GM15510 (cell line): ENCODE results near the gene LIAS.
A peak's percentile ranks its signal among the peaks of the same experiment; 100 is the strongest.

Experiments used
- POLR2A ChIP-seq: IDR thresholded peaks from 3 replicates; pipeline ENCODE4 v1.6.1; 2011; ENCODE audit warnings: borderline replicate concordance; ENCODE audit not compliant: insufficient read length; ENCODE audit errors: extremely low read depth

LIAS gene

DNA sequence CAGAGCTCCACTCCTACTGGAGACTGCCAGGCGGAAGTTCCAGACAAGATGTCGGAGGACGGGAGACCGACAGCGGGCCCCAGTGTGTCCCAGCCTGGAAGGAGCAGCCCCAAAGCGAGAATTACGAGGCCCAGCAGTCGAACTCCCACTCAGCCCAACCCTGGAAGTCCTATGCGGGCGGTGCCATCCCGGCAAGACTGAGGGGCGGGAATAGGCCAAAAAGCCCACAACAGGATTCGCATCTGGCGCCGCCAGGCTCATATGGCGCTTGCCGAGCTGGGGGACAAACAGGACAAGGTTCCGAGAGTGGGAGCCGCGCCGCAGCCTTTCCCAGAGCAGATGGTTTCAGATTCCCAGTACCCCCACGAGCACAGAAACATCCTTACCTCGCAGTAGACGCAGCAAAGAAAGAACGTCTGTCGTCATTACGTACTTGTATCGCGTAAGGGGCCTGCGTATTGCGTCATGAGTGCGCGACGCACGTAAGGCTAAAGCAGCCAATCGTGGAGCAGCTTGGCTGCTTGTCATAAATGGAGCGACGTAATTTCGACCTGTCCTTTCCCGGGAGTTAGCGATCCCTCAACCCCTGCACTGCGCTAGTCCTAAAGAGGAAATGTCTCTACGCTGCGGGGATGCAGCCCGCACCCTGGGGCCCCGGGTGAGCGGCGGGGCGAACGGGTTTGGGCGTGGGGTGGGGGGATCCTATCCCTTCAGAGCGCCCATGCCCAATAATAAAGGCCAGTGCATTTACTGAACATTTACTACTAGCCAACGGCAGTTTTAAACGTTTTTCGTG, at the start of gene LIAS, which contains the start of gene RPL9:
TSS of gene LIAS (plus strand) at position 552 of the 796 bp plus-strand sequence. CDS start at position 614, 62 bp downstream.
TSS of gene RPL9 (minus strand) at position 418 of the 796 bp plus-strand sequence. CDS start 483 bp downstream, outside the sequence.
- peak; percentile 97 for TF ChIP-seq POLR2A

DNA sequence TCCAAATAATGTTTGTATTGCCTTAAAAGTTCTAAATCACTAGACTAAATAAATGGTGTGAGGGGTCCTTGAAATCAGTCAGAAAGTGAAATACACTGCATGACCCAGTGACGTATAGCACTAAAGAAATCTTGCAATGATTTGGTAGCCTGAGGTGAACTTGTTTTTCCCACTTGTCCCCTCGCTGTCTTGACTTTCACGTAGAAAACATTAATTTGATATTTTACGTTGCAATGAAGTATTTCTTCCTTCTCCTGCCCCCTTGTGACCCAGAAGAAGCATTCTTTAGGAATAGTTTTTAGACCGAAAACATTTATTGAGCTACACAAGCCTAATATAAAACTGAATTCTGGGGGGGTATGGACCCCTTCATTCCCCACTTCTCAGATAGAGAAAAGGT, 48.4 kb upstream of the LIAS start:
- TF ChIP-seq POLR2A: no peak

DNA sequence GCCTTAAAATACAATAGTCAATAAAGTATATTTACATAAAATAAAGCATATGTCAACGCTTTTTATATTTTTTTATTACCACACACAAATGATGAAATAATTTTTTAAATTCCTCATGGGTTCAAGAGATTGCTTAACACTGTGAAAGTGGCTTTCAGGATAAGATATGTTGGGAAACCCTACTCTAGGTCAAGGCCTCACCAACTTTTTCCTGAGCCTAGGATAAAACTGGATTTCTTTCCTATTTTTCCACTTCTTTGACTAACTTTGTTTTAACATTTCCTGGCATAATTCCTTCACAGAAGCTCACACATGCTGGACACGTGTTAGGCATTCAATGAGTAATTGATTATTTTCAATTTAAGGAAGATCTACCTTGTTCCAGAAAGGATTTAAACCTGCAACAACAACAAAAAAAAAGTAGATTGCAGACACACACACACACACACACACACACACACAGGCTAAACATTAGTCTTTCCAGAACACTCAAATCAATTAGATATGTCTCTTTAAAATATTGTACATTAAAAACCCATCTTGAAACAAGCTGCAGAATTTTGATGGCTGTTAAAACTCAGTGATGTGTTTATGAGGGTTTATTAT, 43.1 kb upstream of the LIAS start:
- TF ChIP-seq POLR2A: no peak

DNA sequence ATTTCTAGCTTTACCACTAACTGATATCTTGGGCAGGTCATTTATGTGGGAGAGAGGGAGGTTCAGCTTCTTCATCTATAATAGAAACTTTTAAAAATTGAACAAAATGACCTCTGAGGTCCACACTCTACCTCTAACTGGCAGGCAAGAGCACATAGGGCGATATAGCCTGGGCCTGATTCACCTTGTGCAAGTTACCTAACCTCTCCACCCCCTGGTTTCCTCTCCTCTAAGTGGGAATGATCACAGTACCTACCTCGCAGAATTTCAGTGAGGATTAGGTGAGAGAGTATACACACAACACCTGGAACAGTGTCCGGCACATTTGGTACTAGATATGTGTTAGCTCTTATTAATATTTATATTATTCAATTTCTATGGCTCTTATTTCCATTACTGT, 36.6 kb upstream of the LIAS start:
- TF ChIP-seq POLR2A: no peak

DNA sequence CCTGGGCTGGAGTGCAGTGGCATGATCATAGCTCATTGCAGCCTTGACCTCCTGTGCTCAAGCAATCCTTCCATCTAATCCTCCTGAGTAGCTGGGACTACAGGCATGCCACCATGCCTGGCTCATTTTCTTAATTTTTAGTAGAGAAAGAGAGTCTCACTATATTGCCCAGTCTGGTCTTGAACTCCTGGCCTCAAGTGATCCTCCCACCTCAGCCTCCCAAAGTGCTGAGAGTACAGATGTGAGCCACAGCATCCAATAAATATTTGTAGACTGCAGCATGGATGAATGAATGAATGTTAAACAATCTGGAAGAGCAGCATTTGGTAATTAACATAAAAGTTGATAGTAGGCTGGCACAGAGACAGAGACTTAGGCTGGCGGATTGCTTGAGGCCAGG, 32.1 kb upstream of the LIAS start:
- TF ChIP-seq POLR2A: no peak

DNA sequence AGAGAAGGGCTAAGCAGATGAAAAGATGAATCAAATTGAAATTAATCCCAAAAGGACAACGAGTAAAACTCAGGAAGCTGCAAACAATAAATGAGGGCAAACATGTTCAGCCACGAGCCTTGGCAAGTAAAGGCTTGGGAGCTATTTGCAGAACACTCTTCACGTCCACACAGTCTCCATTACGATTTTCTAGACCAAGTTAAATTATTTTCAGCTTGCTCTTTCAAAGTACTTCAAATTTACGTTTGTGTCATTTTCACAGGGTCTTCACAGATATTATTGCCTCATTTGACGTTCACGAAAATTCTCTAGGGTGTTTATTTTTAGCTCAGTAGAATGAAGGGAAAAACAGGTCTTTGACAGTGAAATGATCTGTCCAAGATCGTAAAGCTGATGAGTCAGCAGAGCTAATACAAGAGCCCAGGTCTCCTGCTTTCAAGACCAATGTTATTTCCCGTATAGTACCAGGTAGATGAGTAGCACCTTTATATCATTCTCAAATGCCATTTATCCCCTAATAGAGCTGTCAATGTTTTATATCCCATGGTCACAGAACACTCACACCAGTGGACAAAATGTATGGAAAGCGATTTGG, 31.2 kb upstream of the LIAS start:
- TF ChIP-seq POLR2A: no peak

DNA sequence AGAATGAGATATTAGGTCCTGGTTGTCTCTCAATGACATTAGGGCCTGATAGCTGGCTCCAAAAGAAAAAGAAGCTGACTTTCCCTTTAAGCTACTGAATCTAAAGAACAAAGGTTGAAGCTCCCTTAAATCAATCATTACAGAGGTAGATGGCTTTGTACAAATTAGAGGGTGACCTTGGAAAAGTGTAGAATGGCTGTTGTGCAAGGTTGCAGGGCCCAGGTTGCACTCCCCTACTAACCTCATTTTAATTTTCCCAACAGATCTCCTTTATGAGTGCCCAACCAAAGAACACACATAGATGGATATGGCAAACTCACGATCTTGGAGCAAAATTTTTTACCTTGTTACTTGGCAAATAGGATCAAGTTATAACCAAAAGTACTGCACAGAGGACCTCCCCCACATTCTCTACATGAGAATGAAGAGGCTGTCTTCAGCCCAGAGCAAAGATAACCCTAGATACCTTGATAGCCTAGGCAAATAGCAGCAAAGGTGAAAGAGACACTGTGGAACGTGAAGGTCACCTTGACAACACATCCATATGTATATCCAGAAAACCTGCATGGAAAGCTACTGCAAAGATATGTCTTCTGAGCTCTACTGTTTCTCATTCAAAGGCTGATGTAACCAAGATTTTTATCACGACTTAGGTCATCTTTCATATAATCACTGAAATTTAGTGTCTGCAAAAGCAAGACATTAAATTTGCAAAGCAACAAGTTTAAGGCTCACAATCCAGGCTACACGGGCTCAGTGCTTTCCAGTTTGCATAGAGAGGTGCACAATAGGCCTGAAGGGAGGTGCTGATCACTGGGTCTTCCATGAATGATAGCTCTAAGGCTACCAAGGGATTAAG, 29.2 kb upstream of the LIAS start:
- no peak for TF ChIP-seq POLR2A

DNA sequence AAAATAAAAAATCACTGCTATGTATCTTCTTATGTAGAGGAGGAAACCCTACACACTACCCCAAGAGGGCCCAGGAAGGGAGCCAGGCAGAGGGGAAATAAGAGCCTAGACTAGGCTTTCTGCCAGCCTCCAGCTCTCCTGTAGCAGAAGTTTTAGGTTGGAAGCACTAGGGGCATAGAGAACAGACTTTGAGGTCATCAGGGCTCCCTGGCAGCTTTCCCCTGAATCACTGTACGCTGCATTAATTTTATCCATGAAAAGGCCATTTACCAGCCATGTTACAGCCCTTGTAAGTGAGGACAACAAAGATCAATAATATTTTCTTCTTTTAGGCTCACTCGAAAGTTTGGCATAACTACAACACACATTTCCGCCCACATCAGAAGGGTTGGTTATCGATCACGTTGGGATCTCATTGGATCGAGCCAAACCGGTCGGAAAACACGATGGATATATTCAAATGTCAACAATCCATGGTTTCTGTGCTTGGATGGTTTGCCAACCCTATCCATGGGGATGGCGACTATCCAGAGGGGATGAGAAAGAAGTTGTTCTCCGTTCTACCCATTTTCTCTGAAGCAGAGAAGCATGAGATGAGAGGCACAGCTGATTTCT, 24.9 kb upstream of the LIAS start:
- TF ChIP-seq POLR2A: no peak

DNA sequence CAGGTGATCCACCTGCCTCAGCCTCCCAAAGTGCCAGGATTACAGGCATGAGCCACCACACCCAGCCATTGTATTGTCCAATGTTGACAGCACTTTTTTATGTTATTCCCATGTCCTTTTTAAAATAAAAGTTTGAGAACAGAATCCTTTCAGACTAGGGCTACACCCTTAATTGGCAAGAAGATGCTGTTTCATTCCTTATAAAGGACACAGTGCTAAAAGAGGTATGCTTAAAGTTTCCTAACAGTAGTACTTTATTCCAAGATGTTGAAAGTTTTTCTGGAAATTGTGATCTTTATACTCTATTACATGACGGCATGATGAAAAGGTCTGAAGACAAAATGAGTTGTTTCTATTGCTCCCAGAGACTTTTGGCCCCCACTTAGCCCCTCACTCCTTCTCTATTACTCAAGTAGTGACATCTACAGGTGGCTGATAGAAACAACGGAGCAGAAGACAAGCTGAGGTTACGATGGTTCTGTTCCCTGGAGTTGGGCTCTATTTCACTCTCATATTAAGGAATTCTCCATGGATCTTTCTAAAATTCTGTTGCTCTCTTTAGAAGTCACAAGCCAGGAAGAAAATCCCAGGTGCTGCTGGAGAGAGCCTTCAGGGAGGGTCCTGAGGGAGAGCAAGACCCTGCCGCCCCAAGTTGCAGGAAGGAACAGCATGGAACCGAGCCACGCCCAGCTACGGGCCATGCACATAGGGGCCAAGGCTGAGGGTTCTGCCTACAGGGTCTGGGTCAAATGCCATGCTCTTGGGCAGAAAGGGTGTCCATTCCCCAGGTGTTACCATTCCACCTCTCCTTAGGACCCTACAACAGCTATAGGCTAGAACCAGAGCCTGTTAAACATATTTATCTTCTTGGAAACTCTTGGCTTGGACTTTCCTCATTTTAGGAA, 22.9 kb upstream of the LIAS start:
- no peak for TF ChIP-seq POLR2A

DNA sequence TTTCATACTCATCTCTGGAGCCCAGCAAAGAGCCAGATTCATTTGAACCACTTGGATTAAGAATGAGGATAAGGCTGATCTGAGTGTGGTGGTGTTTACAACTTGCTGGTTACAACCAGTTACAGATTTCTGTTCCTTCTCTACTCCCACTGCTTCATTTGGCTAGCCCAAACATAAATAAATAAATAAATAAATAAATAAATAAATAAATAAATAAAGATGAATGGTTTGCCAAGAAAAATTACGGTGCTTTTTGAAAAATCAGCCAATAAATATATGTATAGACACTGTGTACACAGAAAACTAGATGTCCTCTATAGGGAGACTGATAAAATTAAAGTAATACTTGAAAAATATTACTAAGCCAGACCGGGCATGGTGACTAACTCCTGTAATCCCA, 17.3 kb upstream of the LIAS start:
- no peak for TF ChIP-seq POLR2A

DNA sequence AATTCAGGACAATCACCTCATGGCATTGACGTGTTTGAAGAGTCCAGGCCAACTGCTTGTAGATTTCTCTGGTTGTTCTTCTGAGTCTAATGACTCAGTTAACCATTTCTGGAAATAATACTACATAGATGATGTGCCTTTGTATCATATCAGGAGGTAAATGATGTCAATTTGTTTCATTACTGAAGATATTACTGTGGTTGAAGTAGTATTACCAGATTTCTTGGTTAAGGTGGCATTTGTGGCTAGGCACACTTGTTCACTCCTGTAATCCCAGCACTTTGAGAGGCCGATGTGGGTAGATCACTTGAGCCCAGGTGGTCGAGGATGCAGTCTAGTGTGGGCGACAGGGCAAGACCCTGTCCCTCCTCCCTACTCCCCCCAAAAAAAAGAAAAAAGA, 15.9 kb upstream of the LIAS start:
- TF ChIP-seq POLR2A: no peak

DNA sequence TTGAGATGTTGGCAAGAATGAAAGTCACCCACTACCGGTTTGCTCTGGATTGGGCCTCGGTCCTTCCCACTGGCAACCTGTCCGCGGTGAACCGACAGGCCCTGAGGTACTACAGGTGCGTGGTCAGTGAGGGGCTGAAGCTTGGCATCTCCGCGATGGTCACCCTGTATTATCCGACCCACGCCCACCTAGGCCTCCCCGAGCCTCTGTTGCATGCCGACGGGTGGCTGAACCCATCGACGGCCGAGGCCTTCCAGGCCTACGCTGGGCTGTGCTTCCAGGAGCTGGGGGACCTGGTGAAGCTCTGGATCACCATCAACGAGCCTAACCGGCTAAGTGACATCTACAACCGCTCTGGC, 12.4 kb upstream of the LIAS start:
- no peak for TF ChIP-seq POLR2A

DNA sequence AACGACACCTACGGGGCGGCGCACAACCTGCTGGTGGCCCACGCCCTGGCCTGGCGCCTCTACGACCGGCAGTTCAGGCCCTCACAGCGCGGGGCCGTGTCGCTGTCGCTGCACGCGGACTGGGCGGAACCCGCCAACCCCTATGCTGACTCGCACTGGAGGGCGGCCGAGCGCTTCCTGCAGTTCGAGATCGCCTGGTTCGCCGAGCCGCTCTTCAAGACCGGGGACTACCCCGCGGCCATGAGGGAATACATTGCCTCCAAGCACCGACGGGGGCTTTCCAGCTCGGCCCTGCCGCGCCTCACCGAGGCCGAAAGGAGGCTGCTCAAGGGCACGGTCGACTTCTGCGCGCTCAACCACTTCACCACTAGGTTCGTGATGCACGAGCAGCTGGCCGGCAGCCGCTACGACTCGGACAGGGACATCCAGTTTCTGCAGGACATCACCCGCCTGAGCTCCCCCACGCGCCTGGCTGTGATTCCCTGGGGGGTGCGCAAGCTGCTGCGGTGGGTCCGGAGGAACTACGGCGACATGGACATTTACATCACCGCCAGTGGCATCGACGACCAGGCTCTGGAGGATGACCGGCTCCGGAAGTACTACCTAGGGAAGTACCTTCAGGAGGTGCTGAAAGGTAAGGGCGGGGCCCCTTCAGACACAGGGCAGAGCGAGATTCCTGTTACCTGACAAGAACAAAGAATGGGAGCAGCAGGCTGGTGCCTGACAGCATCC, 11.8 kb upstream of the LIAS start:
- peak; percentile 24 for TF ChIP-seq POLR2A
